GM18909 (cell line): ENCODE results near the gene UQCRHL.
"Not testable (repeated sequence)": the region's sequence is repeated elsewhere in the genome, so short reads cannot be mapped to it uniquely, and the experiment has no call there.

Experiments used
- ATAC-seq: cut with Tn5 transposase; IDR thresholded peaks from one replicate; pipeline ENCODE4 v1.9.1; 2021; ENCODE audit warnings: mild to moderate bottlenecking; ENCODE audit not compliant: unreplicated experiment, poor library complexity

The UQCRHL gene

GRCh38 chr1:15835741-15836510 is 28.5 kb upstream of the UQCRHL start:
- ATAC-seq: peak; percentile 42

GRCh38 chr1:15835205-15835740 is 27.8 kb upstream of the UQCRHL start:
- ATAC-seq: peak; percentile 1

GRCh38 chr1:15834406-15835204 is 27.2 kb upstream of the UQCRHL start:
- peak; percentile 55 for ATAC-seq

GRCh38 chr1:15833842-15834405 is 26.5 kb upstream of the UQCRHL start:
- no peak for ATAC-seq

GRCh38 chr1:15833069-15833679 is 25.7 kb upstream of the UQCRHL start:
- ATAC-seq: no peak

- ATAC-seq: no peak
Observed at GRCh38 chr1:15830258-15830657, 22.8 kb upstream of the UQCRHL start.

GRCh38 chr1:15828931-15829330 is 21.5 kb upstream of the UQCRHL start:
- not testable (repeated sequence) for ATAC-seq

GRCh38 chr1:15827567-15827966 is 20.1 kb upstream of the UQCRHL start:
- not testable (repeated sequence) for ATAC-seq

- ATAC-seq: no peak
Observed at GRCh38 chr1:15826810-15827507, 19.5 kb upstream of the UQCRHL start.

- ATAC-seq: no peak
Observed at GRCh38 chr1:15825800-15826199, 18.4 kb upstream of the UQCRHL start.

- ATAC-seq: no peak
Observed at GRCh38 chr1:15820478-15820877, 13.0 kb upstream of the UQCRHL start.

- no peak for ATAC-seq
Observed at GRCh38 chr1:15816674-15817073, 9.2 kb upstream of the UQCRHL start.

- no peak for ATAC-seq
Observed at GRCh38 chr1:15810073-15810472, 2.6 kb upstream of the UQCRHL start.

- no peak for ATAC-seq
Observed at GRCh38 chr1:15808955-15809354, 1.5 kb upstream of the UQCRHL start.

- no peak for ATAC-seq
Observed at GRCh38 chr1:15807121-15807520, 328 bp downstream of the UQCRHL start.

GRCh38 chr1:15804060-15804459 is 3.4 kb downstream of the UQCRHL start:
- ATAC-seq: no peak

- no peak for ATAC-seq
Observed at GRCh38 chr1:15803380-15803779, 4.1 kb downstream of the UQCRHL start.

GRCh38 chr1:15802234-15802965 is 5.0 kb downstream of the UQCRHL start:
- ATAC-seq: no peak
